GM12872 (cell line): ENCODE data around the gene DLG2.
A peak's percentile ranks its signal among the peaks of the same experiment; 100 is the strongest.

Experiments used
- TF ChIP-seq, protein P1 (sequence below): IDR thresholded peaks from 3 replicates; pipeline ENCODE4 v1.5.1; 2011; ENCODE audit warnings: low read depth, mild to moderate bottlenecking, low read length, moderate library complexity; ENCODE audit not compliant: insufficient read depth

DLG2 gene

DNA sequence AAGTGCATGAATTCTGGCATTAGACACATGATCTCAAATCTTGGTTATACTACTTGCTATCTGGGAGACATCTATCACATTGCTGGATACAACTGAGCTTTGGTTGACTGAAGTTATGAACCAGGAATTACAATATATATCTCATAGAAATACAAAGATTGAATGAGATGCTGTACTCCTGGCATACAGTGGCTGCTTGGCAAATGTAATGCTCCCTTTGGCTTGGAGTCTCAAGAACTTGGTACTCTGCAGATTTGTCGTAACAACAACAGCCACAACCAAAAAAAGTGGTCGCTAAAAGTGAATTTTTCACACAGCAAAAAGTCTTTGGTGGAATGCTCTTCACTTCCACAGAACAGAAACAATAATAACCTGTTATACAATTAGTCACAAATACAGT, 1082.6 kb downstream of the DLG2 start:
- TF ChIP-seq, protein P1, sequence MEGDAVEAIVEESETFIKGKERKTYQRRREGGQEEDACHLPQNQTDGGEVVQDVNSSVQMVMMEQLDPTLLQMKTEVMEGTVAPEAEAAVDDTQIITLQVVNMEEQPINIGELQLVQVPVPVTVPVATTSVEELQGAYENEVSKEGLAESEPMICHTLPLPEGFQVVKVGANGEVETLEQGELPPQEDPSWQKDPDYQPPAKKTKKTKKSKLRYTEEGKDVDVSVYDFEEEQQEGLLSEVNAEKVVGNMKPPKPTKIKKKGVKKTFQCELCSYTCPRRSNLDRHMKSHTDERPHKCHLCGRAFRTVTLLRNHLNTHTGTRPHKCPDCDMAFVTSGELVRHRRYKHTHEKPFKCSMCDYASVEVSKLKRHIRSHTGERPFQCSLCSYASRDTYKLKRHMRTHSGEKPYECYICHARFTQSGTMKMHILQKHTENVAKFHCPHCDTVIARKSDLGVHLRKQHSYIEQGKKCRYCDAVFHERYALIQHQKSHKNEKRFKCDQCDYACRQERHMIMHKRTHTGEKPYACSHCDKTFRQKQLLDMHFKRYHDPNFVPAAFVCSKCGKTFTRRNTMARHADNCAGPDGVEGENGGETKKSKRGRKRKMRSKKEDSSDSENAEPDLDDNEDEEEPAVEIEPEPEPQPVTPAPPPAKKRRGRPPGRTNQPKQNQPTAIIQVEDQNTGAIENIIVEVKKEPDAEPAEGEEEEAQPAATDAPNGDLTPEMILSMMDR = no peak

DNA sequence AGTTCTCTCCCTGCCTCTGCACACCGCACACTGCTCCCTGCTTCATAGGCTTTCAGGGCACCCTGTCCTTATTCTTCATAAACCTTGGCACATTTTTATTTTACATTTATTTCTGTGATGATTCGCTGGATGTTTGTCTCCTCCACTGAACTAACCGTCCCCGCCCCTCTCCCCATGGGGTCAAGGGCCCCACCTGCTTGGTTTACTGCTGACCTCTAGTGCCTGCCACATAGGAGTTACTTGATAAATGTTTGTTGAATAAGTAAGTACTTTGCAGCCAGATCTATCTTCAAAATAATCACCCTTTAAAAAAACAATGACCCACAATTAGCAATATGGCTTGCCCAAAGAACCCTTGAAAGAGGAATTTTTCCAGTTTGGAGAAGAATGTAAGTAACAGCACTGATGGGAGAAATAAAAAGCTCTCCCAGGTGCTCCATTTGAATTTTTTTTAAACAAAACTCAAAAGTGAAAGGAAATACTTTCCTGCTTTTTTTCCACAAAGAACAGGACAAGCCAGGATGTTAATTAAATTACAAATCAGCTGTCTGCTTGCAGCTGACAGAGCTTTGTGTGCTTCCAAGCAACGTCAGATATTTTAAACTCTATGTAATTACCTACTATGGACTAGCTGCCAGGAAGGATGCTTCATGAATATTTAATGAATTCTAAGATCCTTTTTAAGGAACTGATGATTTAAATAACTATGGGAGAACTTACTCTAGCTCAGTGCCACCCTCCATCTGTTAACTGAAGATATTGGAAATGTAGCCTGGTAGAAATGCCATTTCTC, 1083.6 kb downstream of the DLG2 start:
- TF ChIP-seq, protein P1 = no peak

DNA sequence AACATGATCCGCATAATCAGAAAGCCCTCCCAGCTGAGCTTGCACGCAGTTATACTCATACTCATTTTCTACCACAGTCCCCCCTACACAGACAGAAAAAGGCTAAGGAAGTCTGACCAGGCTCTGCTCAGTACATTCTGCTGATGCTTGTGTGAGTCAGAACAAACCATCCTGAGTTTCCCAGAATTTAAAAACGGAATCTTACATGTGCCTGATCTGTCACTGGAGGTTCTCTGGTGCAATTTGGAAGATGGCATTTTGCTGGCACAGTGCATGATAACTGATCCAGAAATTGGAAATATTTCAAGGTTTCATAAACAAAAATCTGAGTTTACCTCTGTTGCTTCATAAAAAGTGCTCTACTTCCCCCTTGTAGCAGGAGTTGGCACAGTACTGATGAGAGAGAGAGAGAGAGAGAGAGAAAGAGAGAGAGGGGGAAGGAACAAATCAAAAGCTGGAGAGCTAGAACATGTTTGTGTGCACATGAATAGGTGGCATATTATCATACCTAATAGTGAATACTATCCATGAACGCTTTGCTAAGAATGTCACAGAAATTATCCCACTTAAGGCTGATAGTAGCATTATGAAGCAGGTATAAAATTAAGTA, 1085.3 kb downstream of the DLG2 start:
- TF ChIP-seq, protein P1 = no peak

DNA sequence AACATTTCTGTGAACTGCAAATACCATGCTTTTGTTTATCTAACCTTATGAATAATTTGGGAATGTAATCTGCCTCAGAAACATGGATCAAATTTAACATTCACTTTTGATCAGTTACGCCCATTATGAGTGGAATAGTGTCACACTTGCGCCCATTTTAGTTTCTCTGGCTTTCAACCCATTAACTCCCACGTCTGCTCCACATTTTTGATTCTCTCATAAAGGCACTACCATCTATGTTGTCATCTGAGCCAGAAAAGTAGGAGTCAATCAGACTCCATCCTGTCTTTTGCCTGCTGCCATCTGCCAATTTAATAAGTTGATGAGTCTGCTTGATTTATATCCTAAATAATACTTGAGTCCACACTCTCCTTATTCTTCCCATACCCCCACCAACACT, 1090.7 kb downstream of the DLG2 start:
- TF ChIP-seq, protein P1 = no peak

DNA sequence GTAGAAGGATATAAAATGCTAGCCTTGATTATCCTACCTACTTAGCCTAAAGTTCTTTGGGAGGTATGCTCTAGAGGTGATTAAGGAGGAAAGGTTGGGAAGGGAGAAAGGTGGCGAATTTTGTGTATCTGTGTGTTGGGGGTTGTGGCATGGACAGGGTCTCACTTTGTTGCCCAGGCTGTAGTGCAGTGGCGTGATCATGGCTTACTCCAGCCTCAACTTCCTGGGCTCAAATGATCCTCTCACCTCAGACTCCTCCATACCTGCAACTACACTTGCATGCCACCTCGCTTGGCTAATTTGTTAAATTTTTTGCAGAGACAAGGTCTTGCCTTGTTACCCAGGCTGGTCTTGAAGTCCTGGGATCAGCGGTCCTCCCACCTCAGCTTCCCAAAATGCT, 1094.8 kb downstream of the DLG2 start:
- TF ChIP-seq, protein P1 = no peak

DNA sequence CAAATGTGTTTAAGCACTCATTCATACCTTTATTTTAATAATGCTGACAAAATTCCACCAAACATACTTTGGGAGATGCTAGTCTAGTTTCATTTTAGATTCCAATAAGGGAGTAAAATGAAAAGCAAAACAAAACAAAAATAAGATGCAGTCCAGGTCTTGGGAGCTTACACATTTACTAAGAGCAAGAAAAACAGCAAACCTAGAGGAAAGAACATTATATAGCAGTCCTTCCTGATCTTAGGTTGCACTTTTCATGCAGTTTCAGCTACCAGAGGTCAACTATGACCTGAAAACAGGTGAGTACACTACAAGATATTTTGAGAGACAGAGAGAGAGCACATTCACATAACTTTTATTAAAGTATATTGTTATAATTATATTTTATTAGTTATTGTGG, 1100.9 kb downstream of the DLG2 start:
- TF ChIP-seq, protein P1 = no peak

DNA sequence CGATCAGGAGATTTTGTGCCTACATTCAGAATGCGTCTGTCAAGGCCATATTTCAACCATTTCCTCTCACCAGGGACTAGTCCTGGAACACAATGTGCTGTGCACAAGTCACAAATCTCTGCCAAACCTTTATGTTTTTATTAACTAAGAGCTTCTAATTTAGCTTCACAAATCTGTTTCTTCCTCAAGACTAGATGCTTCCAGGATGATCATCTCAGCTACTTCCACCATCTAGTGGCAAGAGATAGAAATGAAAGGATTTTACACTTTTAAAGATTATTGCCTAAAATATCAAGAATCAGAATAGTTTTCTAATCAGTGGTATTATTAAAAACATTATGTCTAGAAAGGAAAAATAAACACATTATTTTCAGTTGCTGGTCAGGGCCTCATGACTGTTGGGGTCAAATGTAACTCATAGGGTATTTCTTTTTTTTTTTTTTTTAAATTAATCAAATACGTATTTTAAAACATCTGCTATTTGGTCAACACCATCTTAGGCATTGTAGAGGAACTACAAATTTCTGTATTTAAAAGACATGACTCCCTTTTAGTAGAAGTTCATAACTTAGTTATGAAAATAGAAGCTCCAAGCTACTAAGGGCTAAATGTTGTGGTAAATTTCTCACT, 1102.6 kb downstream of the DLG2 start:
- TF ChIP-seq, protein P1 = peak; percentile 22; the same call in 1 of the 3 replicates
